GM19372 (cell line): ENCODE measurements around the gene C1orf210.

Experiments
- ATAC-seq: cut with Tn5 transposase; IDR thresholded peaks from one replicate; pipeline ENCODE4 v1.9.1; 2021; ENCODE audit warnings: mild to moderate bottlenecking, low read depth, moderate library complexity; ENCODE audit not compliant: unreplicated experiment

The C1orf210 gene

DNA sequence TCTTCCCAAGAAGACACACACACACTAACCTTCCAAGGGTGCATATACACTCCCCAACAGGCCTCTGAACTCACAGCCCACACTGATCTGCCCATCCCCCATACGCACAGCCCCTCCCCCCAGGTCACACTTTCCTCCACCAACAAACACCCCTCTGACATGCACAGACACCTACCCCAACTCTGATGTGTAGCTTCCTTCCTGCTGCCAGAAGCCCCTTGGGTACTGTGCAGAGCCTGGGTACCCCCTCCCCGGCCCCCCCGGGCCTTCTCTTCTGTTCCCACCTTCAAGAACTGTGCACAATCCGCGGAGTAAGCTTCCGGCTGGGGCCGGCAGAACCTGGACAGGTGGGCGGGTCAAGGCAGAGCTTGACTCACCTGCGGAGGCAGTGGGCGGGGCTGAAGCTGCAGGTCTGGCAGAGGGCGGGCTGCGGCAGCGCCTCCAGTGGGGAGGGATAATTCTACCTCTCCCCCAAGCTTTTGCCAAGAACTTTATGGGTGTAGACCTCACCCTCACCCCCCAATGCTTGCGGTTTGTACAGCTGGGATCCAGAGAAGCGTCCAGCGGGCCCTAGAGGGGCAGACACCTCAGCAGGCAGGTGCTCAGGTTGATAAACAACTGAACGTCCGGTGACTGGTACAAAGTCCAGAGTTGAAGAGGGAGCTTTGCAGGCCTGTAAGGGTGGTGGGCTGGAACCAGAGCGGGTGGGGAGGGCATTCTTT, at the start of gene C1orf210:
Gene C1orf210 (minus strand): TSS at position 313 of the 722 bp plus-strand sequence. CDS start 2,311 bp downstream, outside the sequence.
- no peak for ATAC-seq

DNA sequence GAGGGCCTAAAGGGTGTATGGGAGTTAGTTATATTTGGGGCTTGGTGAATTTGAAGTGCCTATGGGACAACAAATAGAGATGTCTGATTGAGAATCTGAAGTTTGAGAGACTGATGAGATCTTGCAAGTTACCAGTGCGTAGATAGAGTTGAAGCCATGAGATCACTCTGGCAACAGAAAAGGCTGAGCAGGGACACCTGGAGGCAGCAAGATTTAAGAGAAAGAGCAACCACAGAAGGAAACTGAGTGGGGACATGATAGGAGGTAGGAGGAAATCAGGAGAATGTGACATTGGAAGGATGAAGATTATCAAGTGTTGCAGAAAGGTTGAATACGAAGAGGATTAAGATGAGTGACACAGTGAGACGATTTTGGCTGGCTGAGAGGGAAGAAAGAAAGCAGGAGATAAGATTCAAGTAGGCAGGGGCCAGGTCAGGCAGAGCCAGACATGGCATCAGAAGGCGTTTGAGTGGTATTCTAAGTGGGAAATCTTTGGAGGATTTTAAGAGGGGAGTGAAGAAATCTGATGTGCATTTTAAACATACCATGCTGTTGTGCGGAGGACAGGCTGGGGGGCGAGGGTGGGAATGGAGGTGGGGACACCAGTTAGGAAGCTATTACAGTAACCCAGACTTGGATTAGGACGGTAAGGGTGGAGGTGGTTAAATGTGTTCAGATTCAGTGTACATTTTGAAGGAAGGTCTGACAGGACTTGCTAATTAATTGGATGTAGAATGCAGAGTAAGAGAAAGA, 49.2 kb upstream of the C1orf210 start:
- no peak for ATAC-seq

DNA sequence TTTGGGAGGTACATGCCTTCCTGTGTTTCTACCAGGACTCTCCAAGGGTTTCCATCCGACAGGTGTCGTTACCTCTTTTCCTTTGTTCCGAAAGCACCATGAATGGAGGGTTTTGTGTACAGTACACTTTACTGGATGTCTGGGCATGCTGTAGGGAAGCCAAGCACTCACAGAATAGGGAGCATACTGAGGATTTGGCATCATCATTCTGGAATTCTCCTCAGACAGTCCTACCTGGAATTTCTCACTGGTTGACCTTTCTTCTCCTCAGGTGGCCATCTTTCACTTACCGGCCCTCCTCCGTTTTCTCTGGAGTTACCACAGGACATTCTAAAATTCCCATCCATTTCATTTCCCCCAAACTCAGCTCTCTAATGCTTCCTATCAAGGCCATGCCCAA, 46.3 kb upstream of the C1orf210 start:
- no peak for ATAC-seq

DNA sequence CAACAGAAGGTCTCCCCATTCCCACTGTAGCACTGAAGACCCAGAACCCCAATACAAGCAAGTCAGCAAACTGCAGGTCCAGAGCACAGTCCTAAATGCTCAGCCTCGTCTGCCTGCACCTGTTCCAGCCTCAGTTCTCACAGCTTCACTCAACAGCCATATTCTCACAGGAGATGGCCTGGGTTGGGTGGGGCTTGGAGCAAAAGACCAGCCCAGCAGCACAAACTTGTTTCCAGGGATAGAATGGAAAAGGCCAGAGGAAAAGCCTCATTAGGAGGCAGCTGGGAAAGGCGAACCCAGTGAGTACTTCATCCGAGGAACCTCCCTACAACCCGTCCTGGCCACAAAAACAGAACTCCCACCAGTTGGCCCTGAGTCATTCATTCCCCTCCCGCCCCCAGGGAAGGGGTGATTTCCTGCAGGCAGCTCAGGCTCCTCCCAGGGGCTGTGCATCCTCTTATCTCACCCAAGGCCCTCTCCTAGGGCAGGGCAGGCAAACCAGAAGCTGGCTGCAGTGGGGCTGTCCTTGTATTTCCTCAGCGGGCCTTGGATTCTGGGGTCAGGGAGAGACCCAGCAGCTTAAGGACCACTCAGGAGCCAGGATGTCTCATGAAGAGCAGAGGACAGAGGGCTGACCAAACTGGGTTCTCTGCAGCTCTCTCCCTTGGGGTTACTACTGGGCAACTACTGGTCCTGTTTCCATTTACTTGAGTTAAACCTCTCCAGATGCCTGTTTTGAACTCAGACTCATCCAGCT, 44.8 kb upstream of the C1orf210 start:
- no peak for ATAC-seq

DNA sequence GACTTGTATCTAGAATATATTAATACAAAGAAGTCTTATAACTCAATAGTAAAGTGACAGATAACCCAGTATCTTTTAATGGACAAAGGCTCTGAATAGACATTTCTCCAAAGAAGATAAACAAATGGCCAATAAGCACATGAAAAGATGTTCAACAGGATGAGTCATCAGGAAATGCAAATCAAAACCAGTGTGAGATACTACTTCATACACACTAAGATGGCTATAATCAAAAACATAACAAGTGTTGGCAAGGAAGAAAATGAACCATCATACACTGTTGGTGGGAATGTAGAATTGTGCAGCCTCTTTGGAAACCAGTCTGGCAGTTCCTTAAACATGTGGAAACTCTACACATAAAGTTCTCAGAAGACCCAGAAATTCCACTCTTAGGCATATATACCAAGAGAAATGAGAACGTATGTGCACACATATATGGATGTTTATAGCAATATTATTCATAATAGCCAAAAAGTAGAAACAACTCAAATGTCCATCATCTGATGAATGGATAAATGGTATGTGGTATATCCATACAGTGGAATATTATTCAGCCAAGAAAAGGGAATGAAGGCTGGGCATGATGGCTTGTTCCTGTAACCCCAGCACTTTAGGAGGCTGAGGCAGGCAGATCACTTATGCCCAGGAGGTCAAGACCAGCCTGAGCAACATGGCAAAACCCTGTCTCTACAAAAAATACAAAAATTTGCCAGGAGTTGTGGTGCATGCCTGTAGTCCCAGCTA, 42.3 kb upstream of the C1orf210 start:
- no peak for ATAC-seq

DNA sequence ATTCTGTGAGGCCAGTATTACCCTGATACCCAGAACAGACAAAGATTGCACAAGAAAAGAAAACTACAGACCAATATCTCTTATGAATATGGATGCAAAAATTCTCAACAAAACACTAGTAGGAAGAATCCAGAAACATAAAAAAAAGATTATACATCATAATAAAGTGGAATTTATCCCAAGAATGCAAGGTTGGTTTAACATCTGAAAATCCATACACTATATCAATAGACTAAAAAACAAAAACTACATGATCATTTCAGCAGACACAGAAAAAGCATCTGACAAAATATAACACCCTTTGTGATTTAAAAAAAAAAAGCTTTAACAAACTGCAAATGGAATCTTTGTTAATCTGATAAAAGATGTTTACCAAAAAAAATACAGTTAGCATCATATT, 40.0 kb upstream of the C1orf210 start:
- ATAC-seq, result no peak

DNA sequence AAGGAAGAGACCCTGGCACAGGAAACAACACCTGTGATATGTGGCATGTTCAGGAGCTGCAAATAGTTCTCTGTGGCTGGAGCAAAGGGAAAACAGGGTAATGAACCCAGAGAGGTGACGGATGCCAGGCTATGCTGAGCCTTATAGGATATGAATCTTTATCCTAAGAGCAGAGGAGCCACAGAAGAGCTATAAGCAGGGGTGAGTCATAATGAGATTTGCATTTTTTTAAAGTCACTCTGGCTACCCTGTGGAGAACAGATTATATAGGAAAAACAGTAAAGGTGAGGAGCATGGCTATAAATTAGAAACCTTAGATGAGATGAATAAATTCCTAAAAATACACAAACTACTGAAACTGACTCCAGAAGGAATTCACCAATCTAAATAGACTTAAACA, 39.4 kb upstream of the C1orf210 start:
- no peak for ATAC-seq

DNA sequence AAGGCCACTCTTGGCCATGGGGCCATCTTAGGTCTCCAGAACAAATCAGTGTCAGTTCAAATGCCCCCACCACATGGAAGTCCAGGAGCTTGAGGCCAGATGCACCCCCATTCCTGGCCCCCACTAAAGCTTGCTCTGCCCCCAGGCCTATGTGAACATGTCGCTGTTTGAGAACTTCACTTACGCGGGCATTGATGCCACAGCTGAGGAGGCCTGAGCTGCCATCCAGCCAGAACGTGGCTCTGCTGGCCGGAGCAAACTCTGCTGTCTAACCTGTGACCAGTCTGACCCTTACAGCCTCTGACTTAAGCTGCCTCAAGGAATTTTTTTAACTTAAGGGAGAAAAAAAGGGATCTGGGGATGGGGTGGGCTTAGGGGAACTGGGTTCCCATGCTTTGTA, 37.1 kb upstream of the C1orf210 start:
- no peak for ATAC-seq

DNA sequence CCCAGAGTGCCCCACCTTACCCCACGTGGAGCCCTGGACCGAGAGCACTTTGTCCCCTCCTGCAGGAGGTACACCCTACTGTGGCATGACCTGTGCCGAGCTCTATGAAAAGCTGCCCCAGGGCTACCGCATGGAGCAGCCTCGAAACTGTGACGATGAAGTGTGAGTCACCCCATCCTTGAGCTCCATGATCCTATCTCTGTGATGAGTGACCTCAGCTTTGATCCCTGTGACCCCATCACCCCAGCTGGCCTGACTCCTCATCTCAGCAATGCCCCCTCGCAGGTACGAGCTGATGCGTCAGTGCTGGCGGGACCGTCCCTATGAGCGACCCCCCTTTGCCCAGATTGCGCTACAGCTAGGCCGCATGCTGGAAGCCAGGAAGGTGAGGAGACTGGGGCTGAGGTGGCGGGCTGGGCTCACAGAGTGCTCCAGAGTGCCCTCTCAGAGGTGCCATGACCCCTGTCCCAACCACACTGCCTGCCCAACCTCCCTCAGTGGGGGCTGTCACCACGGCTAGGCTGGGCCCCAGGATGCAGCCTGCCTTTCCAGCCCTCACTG, 36.0 kb upstream of the C1orf210 start:
- ATAC-seq, result no peak

DNA sequence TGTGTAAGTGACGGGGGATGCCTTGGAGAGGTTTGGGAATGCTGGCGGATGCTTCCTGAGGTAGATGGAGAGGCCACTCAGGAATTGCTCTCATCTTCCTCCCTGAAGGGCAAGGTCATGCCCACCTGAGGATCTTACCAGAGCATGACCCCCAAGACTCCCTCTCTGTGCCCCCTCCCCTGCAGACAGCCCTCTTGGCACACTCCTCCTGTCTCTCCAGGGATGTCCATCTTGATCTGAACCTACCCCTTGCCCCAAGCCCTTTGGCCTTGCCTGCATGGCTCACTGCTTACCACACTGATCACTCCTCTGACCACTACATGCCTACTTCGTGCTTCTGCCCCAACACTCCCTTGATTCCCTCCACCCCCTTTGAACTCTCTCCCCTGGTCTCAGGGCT, 34.4 kb upstream of the C1orf210 start:
- ATAC-seq, result no peak

DNA sequence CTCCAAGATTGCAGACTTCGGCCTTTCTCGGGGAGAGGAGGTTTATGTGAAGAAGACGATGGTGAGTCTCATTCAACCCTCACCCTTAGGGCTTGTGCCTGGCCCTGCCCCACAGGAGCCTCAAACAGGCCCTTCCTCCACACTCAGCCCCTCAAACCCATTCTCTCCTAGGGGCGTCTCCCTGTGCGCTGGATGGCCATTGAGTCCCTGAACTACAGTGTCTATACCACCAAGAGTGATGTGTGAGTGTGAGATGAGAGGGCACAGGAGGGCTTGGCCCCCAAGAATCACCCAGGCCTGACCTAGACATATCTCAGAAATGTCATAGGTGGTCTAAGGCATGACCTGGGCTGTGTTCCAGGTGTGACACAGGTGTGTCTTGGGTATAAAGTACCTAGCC, 33.9 kb upstream of the C1orf210 start:
- ATAC-seq, result no peak

DNA sequence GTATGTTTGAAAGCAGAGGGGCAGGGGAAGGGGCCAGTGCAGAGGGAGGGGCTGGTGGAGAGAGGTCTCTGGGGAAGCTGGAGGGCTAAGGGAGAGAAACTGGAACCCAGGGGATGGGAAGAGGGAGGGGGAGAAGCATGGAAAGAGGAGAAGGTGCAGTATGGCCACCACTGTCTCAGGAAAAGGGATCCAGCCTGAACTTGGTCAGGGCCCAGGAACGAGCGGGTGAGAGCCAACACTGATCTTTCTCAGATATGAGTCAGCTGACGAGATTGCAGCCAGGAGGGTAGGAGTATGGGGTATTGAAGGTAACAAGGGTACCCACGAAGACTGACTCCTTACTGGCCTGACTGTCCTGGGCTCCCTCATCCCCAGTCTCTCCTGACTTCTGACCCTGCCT, 33.5 kb upstream of the C1orf210 start:
- no peak for ATAC-seq

DNA sequence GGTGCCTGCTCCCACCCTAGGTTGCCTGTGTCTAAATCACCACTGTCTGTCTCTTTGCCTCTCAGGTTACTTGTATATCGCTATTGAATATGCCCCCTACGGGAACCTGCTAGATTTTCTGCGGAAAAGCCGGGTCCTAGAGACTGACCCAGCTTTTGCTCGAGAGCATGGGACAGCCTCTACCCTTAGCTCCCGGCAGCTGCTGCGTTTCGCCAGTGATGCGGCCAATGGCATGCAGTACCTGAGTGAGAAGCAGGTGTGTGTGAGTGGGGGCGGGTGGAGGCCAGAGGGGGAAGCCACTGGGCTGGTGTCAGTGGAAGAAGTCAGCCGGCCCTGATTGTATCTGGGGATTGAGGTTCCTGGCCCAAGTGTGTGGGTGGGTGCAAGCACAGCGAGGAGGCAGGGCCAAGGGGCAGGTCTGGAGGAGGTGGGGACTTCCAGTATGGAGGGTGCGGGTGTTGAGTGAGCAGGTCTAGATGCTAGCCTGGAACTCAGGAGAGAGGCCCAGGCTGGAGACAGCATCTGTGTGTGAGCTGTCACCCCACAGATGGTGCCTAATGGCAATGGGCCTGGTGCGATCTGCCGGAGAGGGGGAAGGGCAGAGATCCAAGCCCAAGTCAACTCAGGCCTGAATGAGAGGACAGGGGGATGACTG, 32.6 kb upstream of the C1orf210 start:
- ATAC-seq, result no peak

DNA sequence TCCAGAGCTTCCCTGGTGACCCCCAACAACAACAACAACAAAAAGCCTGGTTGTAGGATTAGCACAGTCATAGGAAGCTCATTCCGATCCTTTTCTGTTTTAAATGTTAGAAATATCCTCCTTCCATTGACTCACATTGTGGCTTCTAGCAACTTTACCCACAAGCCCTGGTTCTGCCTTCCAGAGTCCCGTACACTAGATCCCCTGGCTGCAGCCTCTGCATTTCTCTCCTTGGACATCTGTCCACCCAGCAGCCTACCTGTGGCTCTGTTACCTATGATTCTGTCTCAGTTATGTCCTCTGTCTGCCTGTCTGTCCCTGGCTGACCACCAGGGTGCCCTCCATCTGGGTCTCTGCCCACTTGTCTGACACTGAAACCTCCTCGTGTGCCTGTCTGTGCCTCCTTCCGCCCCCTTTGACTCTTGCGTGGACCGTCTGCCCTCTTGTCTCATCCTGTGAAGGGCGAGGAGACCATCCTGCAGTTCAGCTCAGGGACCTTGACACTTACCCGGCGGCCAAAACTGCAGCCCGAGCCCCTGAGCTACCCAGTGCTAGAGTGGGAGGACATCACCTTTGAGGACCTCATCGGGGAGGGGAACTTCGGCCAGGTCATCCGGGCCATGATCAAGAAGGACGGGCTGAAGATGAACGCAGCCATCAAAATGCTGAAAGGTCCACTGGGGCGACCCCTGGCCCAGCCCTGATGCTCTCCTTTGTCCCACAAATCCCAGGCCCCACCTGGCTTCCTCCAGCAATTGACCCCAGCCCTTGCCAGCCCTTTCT, 31.5 kb upstream of the C1orf210 start:
- ATAC-seq, result no peak

DNA sequence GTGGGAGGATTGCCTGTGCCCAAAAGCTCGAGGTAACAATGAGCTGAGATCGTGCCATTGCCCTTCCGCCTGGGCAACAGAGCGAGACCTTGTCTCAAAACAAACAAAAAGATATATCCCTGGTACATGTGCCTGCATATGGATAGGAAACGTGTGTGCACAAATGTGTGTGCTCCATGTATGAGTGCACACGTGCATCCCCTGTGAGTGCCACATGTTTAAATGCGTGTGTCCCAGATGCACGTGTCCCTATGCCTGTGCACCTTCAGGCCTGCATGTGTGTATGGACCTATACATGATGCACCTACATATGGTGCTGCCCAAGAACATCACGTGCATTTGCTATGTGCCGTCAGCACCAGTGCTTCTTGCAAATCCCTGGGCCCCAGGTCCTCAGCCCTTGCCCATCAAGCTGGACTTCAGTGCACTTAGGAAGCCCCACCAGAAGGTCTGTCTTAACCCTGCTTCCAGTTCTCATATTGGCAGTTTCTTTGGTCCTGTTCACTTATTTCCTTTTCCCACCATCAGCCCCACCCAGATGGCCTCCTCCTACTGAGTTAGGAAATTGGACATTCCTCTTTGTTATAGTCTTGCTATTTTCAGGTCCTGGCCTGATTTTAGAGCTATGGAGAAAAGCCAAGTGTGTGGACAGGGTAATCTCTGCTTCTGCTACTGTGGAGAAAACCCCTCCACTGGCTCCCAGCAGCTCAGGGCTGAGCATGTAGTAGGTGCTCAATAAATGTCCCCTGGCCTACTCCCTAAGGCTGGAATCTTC, 30.8 kb upstream of the C1orf210 start:
- ATAC-seq, result no peak

DNA sequence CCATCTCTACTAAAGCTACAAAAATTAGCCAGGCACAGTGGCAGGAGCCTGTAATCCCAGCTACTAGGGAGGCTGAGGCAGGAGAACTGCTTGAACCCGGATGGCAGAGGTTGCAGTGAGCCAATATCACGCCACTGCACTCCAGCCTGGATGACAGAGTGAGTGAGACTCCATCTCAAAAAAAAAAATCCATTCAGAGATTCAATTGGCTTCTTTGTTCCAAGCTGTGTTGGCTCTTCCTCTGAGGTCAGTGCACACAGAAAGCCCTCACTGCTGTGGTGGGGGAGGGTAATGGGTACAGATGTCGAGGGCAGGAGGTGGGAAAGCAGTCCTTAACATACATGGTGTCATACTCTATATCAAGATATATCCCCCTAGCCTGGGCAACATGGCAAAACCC, 30.1 kb upstream of the C1orf210 start:
- ATAC-seq, result no peak

DNA sequence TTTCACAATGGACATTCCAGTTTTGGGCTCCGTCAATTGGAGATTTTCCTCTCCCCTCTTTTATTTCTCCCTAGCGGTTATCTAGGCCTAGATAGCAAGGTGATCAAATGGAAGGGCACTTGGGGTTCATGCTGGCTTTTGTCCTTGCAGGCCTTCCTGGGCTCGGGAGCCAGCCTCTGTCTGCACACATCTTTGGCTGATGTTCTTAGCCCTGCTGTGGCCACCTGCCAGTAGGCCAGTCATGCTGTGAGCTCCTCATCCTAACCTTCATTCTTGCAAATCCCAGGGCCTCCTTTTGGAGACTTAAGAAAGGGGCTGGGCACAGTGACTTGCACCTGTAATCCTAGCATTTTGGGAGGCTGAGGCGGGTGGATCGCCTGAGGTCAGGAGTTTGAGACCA, 28.9 kb upstream of the C1orf210 start:
- ATAC-seq, result no peak

DNA sequence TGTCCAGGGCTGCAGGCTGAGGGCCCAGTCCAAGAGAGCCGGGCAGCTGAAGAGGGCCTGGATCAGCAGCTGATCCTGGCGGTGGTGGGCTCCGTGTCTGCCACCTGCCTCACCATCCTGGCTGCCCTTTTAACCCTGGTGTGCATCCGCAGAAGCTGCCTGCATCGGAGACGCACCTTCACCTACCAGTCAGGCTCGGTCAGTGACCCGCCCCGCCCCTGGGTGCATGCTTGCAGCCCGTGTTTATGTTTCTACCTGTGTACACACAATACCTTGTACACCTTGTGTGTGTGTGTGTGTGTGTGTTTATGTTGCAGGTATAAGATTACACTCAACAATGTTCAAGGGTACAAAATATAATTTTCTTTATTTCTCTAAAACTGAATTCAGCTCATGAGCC, 28.4 kb upstream of the C1orf210 start:
- no peak for ATAC-seq
